Body of pancreas (tissue), 4 donors: Measurements from ENCODE around the gene NF2. TPM values are rescaled to one million over a fixed set of nuclear protein-coding genes. Genes with fewer than 3 reads are reported as not detected.
A peak's percentile ranks its signal among the peaks of the same experiment; 100 is the strongest.

Experiments used
- ATAC-seq: fragments of 150-250 bp; one replicate; pipeline ENCODE4 v1.9.1; 2016
- DNase-seq, 4 donors: peaks; one replicate each; pipeline ENCODE4 v3.0.0-alpha.2; 2019
- H3K27ac ChIP-seq, 4 donors: fragments of 200-600 bp; sonication (generic); 1 replicate in 3 of 4; 2 replicates in 1 of 4; pipeline versions ENCODE4 v1.5.1 to v1.6.1; 2016 to 2019; ENCODE audit warnings: mild to moderate bottlenecking in 1 of 4, mixed read lengths in 1 of 4, moderate library complexity in 1 of 4
- H3K27me3 ChIP-seq, 2 donors: fragments of 200-600 bp; sonication (generic); one replicate each; pipeline ENCODE4 v1.6.0; 2016; ENCODE audit warnings: mild to moderate bottlenecking in 1 of 2
- H3K36me3 ChIP-seq, 2 donors: fragments of 200-600 bp; sonication (generic); replicated peaks in 1 of 2; 2 replicates each; pipeline ENCODE4 v1.5.1; 2016; ENCODE audit warnings: low read depth in 2 of 2; ENCODE audit not compliant: insufficient read depth in 1 of 2
- H3K4me1 ChIP-seq: fragments of 200-600 bp; sonication (generic); one replicate; pipeline ENCODE4 v1.6.0; 2016
- H3K4me3 ChIP-seq, 2 donors: fragments of 200-600 bp; sonication (generic); 1 replicate in 1 of 2; 2 replicates in 1 of 2; pipeline ENCODE4 v1.5.1; 2016 to 2019
- H3K9me3 ChIP-seq, 3 donors: fragments of 200-600 bp; sonication (generic); 1 replicate in 2 of 3; 2 replicates in 1 of 3; pipeline ENCODE4 v1.5.1; 2016
- CTCF ChIP-seq, 7 experiments: fragments of 450-650 bp in 4 of 7; fragments of 200-600 bp in 3 of 7; sonication (generic) in 3 of 7; IDR thresholded peaks; one replicate each; pipeline ENCODE4 v1.5.1; 2016 to 2019; ENCODE audit warnings: antibody characterized with exemption in 7 of 7
- POLR2A ChIP-seq, 3 donors: fragments of 450-650 bp; IDR thresholded peaks; one replicate each; pipeline ENCODE4 v1.6.1; 2016; ENCODE audit warnings: antibody characterized with exemption in 3 of 3, mild to moderate bottlenecking in 2 of 3
- WGBS, 2 donors: methylation state at CpG; one replicate each; pipeline ENCODE4 v1.1.5; 2017; 5-methylcytosine and 5-hydroxymethylcytosine counted together
- intact Hi-C: fragments of 100-400 bp; cut with DNase I; formaldehyde crosslinking; loops from one replicate; pipeline ENCODE4 v1.15.1; 2023
- total RNA-seq, 2 donors: library from RNA; depleted of rRNA; stranded (reverse); fragments of >200 nt; gene quantifications; one replicate each; pipeline ENCODE4 v1.1.0, GENCODE V29; 2016

Gene NF2
- total RNA-seq, 2 donors from 2014 or later: 21.4 to 26.5 TPM

- Histone ChIP-seq H3K4me1 (peaks cover 26% of the 10 kb centered on the region), H3K9me3 (no peaks in the 10 kb centered on the region), H3K36me3 (no peaks in the 10 kb centered on the region), H3K27ac (peak overlapping the region in 2 of 4 donors; percentile 21 to 23), H3K4me3 (no peak overlapping the region), H3K27me3 (no peaks in the 10 kb centered on the region)
- ATAC-seq (no peak), DNase-seq (no peak)
- WGBS, 2 donors: 36 to 39% methylated on average over 14 of the region's 14 CpGs
- intact Hi-C loops: no loop called here
- TF ChIP-seq POLR2A (IDR thresholded peaks at IDR 0.05): no peak
- peak in 1 of 7 experiments; percentile 4 for TF ChIP-seq CTCF (IDR thresholded peaks at IDR 0.05)
These were observed 98.8 kb downstream of the NF2 start for GRCh38 chr22:29702000-29702930.

GRCh38 chr22:29702931-29703501 is 99.6 kb downstream of the NF2 start:
- DNase-seq: peak in 1 of 4 donors; percentile 28
- 55 to 84% methylated on average over 12 to 19 of the region's 19 CpGs for WGBS, 2 donors
- TF ChIP-seq CTCF (IDR thresholded peaks at IDR 0.05) (no peak), POLR2A (IDR thresholded peaks at IDR 0.05) (no peak)
- Histone ChIP-seq H3K4me1 (peaks cover 26% of the 10 kb centered on the region), H3K9me3 (no peaks in the 10 kb centered on the region), H3K27me3 (no peaks in the 10 kb centered on the region), H3K4me3 (no peak overlapping the region), H3K27ac (peak overlapping the region in 1 of 4 donors; percentile 23), H3K36me3 (no peaks in the 10 kb centered on the region)
- intact Hi-C loops: no loop called here
- no peak for ATAC-seq

GRCh38 chr22:29703569-29704195 is 100.2 kb downstream of the NF2 start:
- DNase-seq: no peak
- Histone ChIP-seq H3K9me3 (no peaks in the 10 kb centered on the region), H3K27me3 (no peaks in the 10 kb centered on the region), H3K4me3 (no peak overlapping the region), H3K27ac (no peak overlapping the region), H3K36me3 (no peaks in the 10 kb centered on the region), H3K4me1 (peaks cover 26% of the 10 kb centered on the region)
- 62 to 76% methylated on average over 6 to 7 of the region's 7 CpGs for WGBS, 2 donors
- intact Hi-C loops: no loop called here
- ATAC-seq: no peak
- no peak for TF ChIP-seq CTCF (IDR thresholded peaks at IDR 0.05)
- TF ChIP-seq POLR2A (IDR thresholded peaks at IDR 0.05): no peak

- Histone ChIP-seq H3K4me1 (peaks cover 26% of the 10 kb centered on the region), H3K4me3 (no peak overlapping the region), H3K9me3 (no peaks in the 10 kb centered on the region), H3K27me3 (no peaks in the 10 kb centered on the region), H3K36me3 (no peaks in the 10 kb centered on the region), H3K27ac (peak overlapping the region in 3 of 4 donors; percentile 15 to 45 (median 22))
- 10 to 22% methylated on average over 5 to 14 of the region's 14 CpGs for WGBS, 2 donors
- DNase-seq: peak in 3 of 4 donors; percentile 42 to 59 (median 57)
- TF ChIP-seq CTCF (IDR thresholded peaks at IDR 0.05): no peak
- peak; percentile 51 for ATAC-seq
- intact Hi-C loops: no loop called here
These were observed 101.3 kb downstream of the NF2 start for GRCh38 chr22:29704528-29705285.
